ENCODE data around the gene CEP112.
"Not testable (repeated sequence)": the region's sequence is repeated elsewhere in the genome, so short reads cannot be mapped to it uniquely, and the experiment has no call there.

DNA sequence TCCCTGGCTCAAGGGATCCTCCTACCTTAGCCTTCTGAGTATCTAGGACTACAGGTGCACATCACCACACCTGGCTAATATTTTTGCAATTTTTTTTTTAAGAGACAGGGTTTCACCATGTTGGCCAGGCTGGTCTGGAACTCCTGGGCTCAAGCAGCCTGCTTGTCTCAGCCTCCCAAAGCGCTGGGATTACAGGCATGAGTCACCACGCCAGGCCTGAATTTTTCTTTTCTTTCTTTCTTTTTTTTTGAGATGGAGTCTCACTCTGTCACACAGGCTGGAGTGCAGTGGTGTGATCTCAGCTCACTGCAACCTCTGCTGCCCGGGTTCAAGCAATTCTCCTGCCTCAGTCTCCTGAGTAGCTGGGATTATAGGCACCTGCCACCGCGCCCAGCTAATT, 510.2 kb downstream of the CEP112 start:
- TF ChIP-seq, protein P1, sequence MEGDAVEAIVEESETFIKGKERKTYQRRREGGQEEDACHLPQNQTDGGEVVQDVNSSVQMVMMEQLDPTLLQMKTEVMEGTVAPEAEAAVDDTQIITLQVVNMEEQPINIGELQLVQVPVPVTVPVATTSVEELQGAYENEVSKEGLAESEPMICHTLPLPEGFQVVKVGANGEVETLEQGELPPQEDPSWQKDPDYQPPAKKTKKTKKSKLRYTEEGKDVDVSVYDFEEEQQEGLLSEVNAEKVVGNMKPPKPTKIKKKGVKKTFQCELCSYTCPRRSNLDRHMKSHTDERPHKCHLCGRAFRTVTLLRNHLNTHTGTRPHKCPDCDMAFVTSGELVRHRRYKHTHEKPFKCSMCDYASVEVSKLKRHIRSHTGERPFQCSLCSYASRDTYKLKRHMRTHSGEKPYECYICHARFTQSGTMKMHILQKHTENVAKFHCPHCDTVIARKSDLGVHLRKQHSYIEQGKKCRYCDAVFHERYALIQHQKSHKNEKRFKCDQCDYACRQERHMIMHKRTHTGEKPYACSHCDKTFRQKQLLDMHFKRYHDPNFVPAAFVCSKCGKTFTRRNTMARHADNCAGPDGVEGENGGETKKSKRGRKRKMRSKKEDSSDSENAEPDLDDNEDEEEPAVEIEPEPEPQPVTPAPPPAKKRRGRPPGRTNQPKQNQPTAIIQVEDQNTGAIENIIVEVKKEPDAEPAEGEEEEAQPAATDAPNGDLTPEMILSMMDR (IDR thresholded peaks at IDR 0.05; ENCODE audit: poor library complexity, severe bottlenecking): not testable (repeated sequence)
- TF ChIP-seq, protein P2, sequence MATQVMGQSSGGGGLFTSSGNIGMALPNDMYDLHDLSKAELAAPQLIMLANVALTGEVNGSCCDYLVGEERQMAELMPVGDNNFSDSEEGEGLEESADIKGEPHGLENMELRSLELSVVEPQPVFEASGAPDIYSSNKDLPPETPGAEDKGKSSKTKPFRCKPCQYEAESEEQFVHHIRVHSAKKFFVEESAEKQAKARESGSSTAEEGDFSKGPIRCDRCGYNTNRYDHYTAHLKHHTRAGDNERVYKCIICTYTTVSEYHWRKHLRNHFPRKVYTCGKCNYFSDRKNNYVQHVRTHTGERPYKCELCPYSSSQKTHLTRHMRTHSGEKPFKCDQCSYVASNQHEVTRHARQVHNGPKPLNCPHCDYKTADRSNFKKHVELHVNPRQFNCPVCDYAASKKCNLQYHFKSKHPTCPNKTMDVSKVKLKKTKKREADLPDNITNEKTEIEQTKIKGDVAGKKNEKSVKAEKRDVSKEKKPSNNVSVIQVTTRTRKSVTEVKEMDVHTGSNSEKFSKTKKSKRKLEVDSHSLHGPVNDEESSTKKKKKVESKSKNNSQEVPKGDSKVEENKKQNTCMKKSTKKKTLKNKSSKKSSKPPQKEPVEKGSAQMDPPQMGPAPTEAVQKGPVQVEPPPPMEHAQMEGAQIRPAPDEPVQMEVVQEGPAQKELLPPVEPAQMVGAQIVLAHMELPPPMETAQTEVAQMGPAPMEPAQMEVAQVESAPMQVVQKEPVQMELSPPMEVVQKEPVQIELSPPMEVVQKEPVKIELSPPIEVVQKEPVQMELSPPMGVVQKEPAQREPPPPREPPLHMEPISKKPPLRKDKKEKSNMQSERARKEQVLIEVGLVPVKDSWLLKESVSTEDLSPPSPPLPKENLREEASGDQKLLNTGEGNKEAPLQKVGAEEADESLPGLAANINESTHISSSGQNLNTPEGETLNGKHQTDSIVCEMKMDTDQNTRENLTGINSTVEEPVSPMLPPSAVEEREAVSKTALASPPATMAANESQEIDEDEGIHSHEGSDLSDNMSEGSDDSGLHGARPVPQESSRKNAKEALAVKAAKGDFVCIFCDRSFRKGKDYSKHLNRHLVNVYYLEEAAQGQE (IDR thresholded peaks at IDR 0.05; ENCODE audit: borderline replicate concordance): not testable (repeated sequence)
- not testable (repeated sequence) for TF ChIP-seq SMC3 (conservative IDR thresholded peaks at IDR 0.05; ENCODE audit: poor library complexity); POLR2AphosphoS5 (IDR thresholded peaks at IDR 0.05); TAF1 (IDR thresholded peaks at IDR 0.05; ENCODE audit: low read depth)

All from neural cell (in vitro differentiated cells).